ENCODE data around the gene MRPL10. TPM values are rescaled to one million over a fixed set of nuclear protein-coding genes. Genes with fewer than 3 reads are reported as not detected.

The MRPL10 gene
- total RNA-seq, 1 experiment from 2014 or later = 50.3 TPM

DNA sequence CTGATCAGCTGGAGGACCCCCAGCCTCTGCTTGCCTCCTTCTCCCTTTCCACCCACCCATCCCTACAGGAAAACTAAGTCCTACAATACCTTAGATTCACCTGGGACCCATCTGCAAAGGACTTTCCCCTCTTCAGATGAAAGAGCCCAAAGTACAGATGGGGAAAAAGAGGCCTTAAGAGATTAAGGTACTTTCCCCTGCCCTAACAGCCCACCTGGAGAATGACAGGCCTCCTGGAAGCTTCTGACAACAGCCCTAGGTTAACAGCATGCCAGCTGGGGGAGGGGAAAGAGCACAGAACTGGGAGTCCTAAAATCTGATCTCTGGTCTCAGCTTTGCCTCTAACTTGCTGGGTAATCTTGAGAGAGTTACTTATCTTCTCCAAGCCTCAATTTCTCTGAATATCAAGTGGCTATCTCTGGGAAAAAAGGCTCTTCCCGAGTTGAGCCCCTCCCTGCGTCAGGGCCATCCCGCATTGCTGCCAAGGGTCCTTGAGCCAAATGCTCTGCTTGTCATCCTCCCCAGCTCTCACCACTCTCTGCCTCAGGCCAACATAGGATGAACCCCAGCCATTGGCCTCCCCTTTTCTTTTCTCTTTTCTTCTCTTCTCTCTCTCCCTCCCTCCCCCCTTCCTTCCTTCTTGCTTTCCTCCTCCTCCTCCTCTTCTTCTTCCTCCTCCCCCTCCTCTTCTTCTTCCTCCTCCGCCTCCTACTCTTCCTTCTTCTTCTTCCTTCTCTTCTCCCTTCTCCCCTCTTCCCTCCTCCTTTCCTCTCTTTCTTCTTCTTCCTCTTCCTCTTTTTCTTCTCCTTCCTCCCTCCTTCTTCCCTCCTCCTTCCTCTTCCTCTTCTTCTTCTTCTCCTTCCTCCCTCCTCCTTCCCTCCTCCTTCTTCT, 42.1 kb upstream of the MRPL10 start:
- Histone ChIP-seq H3K4me1 (ENCODE audit: low read length) (peaks cover 14% of the 10 kb centered on the region), H4K20me1 (ENCODE audit: insufficient read depth, low read depth, low read length) (no peaks in the 10 kb centered on the region), H3K4me2 (ENCODE audit: low read depth, low read length, poor library complexity, severe bottlenecking) (no peak overlapping the region), H3K36me3 (ENCODE audit: insufficient read depth, low read length) (no peaks in the 10 kb centered on the region), H3K9me3 (ENCODE audit: low read length) (no peaks in the 10 kb centered on the region), H3K9ac (ENCODE audit: low read length) (no peak overlapping the region), H3K27ac (ENCODE audit: low read length) (no peak overlapping the region), H3K79me2 (ENCODE audit: low read length) (no peaks in the 10 kb centered on the region), H3K4me3 (ENCODE audit: low read length) (no peak overlapping the region), H3K9me2 (replicated peaks; ENCODE audit: insufficient read depth, low read length) (no peaks in the 10 kb centered on the region), H3K27me3 (ENCODE audit: low read length) (no peaks in the 10 kb centered on the region), H2AFZ (ENCODE audit: low read length) (no peak overlapping the region)
- DNase-seq = no peak

DNA sequence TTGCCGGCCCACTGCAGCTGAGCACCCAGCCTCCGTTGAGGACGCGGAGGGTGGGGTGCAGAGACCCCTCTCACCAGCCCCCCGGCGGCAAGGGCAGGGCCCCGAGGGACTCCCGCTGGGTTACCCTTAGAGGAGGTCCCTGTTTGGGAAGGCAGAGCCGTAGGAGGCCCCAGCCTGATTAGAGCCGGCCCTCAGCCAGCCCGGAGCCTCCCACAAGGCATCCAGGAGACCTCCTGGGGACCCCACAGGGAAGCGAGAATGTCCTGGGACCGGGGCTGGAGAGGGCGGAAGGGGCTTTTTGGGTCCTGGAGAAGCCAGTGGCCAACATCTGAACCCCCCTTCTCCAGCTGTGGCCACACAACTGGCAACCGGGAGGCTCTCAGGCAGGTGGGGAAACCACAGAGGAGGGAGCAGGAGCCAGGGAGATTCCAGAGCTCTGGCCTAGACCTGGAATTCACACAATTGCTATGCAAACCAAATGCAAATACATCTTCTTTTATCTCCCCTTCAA, 41.4 kb upstream of the MRPL10 start:
- Histone ChIP-seq H3K4me3 (ENCODE audit: low read length) (no peak overlapping the region), H3K79me2 (ENCODE audit: low read length) (no peaks in the 10 kb centered on the region), H3K9me2 (replicated peaks; ENCODE audit: insufficient read depth, low read length) (no peaks in the 10 kb centered on the region), H3K36me3 (ENCODE audit: insufficient read depth, low read length) (no peaks in the 10 kb centered on the region), H3K27ac (ENCODE audit: low read length) (no peak overlapping the region), H3K9me3 (ENCODE audit: low read length) (no peaks in the 10 kb centered on the region), H3K9ac (ENCODE audit: low read length) (no peak overlapping the region), H2AFZ (ENCODE audit: low read length) (no peak overlapping the region), H3K27me3 (ENCODE audit: low read length) (no peaks in the 10 kb centered on the region), H4K20me1 (ENCODE audit: insufficient read depth, low read depth, low read length) (no peaks in the 10 kb centered on the region), H3K4me2 (ENCODE audit: low read depth, low read length, poor library complexity, severe bottlenecking) (no peak overlapping the region), H3K4me1 (ENCODE audit: low read length) (peaks cover 14% of the 10 kb centered on the region)
- DNase-seq = no peak

DNA sequence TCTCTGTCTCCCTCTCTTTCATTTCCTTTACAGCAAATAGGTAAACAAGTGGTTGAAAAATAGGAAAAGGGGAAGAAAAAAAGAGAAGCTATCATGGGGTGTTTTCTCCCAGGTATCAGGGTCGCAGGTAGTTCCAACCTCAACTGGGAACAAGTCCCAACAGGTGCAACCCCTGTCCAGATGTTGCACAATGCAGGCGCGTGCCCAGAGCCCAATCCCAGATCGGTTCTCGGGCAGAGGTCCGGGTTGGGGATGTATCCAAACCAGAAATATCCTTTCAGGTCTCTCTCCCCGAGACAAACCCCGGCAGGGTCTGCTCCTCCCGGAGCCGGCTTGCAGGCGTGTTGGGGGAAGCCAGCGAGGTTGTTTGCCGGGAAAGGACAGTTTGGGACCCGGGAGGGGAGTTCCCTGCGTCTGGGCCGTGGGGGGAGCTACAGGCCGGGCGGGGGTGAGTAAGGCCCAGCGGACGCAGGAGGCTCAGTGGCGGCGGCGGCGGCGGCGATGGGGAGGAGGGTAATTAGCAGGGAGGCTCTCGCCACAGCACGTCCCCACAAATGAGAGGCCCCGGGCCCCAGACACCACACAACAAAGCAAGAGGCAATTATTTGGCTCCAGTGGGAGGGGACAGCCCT, 40.8 kb upstream of the MRPL10 start:
- Histone ChIP-seq H3K9ac (ENCODE audit: low read length) (no peak overlapping the region), H3K27ac (ENCODE audit: low read length) (no peak overlapping the region), H3K4me2 (ENCODE audit: low read depth, low read length, poor library complexity, severe bottlenecking) (no peak overlapping the region), H3K36me3 (ENCODE audit: insufficient read depth, low read length) (no peaks in the 10 kb centered on the region), H3K9me2 (replicated peaks; ENCODE audit: insufficient read depth, low read length) (no peaks in the 10 kb centered on the region), H2AFZ (ENCODE audit: low read length) (no peak overlapping the region), H3K4me3 (ENCODE audit: low read length) (no peak overlapping the region), H3K4me1 (ENCODE audit: low read length) (peaks cover 14% of the 10 kb centered on the region), H4K20me1 (ENCODE audit: insufficient read depth, low read depth, low read length) (no peaks in the 10 kb centered on the region), H3K79me2 (ENCODE audit: low read length) (no peaks in the 10 kb centered on the region), H3K9me3 (ENCODE audit: low read length) (no peaks in the 10 kb centered on the region), H3K27me3 (ENCODE audit: low read length) (no peaks in the 10 kb centered on the region)
- no peak for DNase-seq

DNA sequence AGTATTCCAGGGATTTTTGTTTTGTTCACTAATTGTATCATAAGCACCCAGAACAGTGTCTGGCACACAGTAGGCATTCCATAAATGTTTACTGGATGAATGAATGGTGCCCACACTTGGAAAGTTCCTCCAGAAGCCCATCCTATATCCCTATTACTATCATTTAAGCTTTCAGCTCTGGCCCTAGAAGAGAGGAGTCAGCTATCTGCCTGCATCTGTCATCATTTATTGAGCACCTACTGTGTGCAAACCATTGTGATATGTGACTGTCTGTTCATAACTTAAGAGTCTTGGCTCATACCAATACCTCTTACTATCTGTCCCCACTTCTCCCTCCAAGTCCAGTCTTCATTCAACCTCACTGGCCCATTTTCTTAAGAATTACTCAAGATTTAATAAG, 39.7 kb upstream of the MRPL10 start:
- no peaks in the 10 kb centered on the region for H3K9me2 ChIP-seq (replicated peaks; ENCODE audit: insufficient read depth, low read length)
- no peaks in the 10 kb centered on the region for H3K79me2 ChIP-seq (ENCODE audit: low read length)
- no peaks in the 10 kb centered on the region for H3K36me3 ChIP-seq (ENCODE audit: insufficient read depth, low read length)
- no peak overlapping the region for H3K4me2 ChIP-seq (ENCODE audit: low read depth, low read length, poor library complexity, severe bottlenecking)
- DNase-seq = no peak
- no peak overlapping the region for H3K27ac ChIP-seq (ENCODE audit: low read length)
- H3K27me3 ChIP-seq (ENCODE audit: low read length) = no peaks in the 10 kb centered on the region
- no peaks in the 10 kb centered on the region for H4K20me1 ChIP-seq (ENCODE audit: insufficient read depth, low read depth, low read length)
- H3K4me1 ChIP-seq (ENCODE audit: low read length) = peaks cover 14% of the 10 kb centered on the region
- H2AFZ ChIP-seq (ENCODE audit: low read length) = no peak overlapping the region
- H3K4me3 ChIP-seq (ENCODE audit: low read length) = no peak overlapping the region
- no peaks in the 10 kb centered on the region for H3K9me3 ChIP-seq (ENCODE audit: low read length)
- no peak overlapping the region for H3K9ac ChIP-seq (ENCODE audit: low read length)

DNA sequence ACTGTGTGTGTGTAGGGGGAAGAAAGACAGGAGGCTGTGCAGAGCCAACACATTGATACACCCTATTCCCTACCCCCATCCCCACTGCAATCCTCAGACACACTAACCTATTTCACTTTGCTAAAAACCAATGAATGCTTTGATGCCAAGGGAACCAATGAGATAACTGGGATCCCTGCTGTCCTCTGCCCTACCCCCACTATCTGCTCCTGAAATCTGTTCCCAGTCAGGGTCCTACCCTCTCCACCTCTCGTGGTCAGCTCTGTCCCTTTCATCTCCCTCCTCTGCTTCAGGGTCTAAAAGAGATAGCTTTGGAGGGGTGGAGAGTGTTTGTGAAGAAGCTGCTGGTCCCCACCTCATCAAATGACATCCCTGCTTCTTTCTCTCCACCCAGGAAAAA, 38.7 kb upstream of the MRPL10 start:
- H2AFZ ChIP-seq (ENCODE audit: low read length) = no peak overlapping the region
- H3K4me1 ChIP-seq (ENCODE audit: low read length) = peaks cover 7% of the 10 kb centered on the region
- H3K9ac ChIP-seq (ENCODE audit: low read length) = no peak overlapping the region
- no peaks in the 10 kb centered on the region for H4K20me1 ChIP-seq (ENCODE audit: insufficient read depth, low read depth, low read length)
- H3K4me2 ChIP-seq (ENCODE audit: low read depth, low read length, poor library complexity, severe bottlenecking) = no peak overlapping the region
- no peaks in the 10 kb centered on the region for H3K79me2 ChIP-seq (ENCODE audit: low read length)
- no peaks in the 10 kb centered on the region for H3K36me3 ChIP-seq (ENCODE audit: insufficient read depth, low read length)
- H3K9me3 ChIP-seq (ENCODE audit: low read length) = no peaks in the 10 kb centered on the region
- no peaks in the 10 kb centered on the region for H3K27me3 ChIP-seq (ENCODE audit: low read length)
- no peak for DNase-seq
- H3K27ac ChIP-seq (ENCODE audit: low read length) = no peak overlapping the region
- H3K4me3 ChIP-seq (ENCODE audit: low read length) = no peak overlapping the region
- H3K9me2 ChIP-seq (replicated peaks; ENCODE audit: insufficient read depth, low read length) = no peaks in the 10 kb centered on the region

DNA sequence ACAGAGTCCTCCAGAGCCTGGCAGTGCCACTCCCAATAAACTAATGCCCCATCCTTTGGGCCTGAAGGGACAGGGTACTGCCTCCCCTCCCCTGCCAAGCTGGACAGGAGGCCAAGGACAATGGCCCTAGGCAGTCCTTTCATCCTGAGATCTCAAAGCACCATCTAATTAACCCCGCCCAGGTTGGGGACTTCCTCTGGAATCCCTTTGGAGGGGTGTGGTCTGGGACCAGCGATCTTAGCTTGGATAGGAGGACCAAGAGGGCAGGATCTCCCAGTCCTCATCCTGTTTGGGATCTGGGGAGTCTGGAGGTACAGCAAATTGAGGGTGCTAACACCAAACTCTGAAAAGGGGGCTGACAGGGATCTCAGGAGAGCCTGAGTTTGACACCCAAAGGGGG, 37.8 kb upstream of the MRPL10 start:
- no peak for DNase-seq
- Histone ChIP-seq H3K27ac (ENCODE audit: low read length) (no peak overlapping the region), H3K79me2 (ENCODE audit: low read length) (no peaks in the 10 kb centered on the region), H3K9me2 (replicated peaks; ENCODE audit: insufficient read depth, low read length) (no peaks in the 10 kb centered on the region), H4K20me1 (ENCODE audit: insufficient read depth, low read depth, low read length) (no peaks in the 10 kb centered on the region), H3K9ac (ENCODE audit: low read length) (no peak overlapping the region), H3K27me3 (ENCODE audit: low read length) (no peaks in the 10 kb centered on the region), H3K4me2 (ENCODE audit: low read depth, low read length, poor library complexity, severe bottlenecking) (no peak overlapping the region), H2AFZ (ENCODE audit: low read length) (no peak overlapping the region), H3K4me1 (ENCODE audit: low read length) (no peaks in the 10 kb centered on the region), H3K36me3 (ENCODE audit: insufficient read depth, low read length) (no peaks in the 10 kb centered on the region), H3K9me3 (ENCODE audit: low read length) (no peaks in the 10 kb centered on the region), H3K4me3 (ENCODE audit: low read length) (no peak overlapping the region)

DNA sequence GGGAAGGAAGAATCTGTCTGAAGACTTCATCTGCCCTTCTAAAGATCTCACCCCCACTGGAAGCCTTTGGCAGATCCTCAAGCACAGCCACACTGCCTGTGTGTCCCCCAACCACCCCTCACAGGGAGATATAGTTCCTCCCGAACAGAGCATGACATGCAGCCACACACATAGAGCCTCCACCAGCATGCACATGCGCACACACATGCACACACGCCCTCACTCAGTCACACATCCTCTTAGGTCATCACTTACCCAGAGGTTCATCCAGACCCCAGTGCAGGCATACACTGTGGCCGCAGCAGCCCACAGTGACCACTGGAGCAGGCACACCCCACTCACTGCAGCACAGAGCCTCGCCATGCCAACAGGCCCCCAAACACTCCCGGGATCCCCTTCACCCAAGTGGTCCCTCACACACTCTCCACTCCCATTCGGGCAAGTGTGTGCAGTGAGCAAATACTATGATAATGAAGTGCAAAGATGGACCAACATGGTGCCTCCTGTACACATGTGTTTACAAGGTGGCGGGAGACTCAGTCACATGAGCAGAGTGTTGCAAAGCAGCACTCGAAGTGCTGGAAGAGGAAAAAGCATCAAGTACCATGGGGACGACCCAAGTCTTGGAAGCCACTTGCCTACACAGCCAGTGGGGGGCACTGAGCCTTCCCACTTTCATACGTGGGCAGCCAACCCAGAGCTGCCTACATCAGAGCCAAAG, 36.6 kb upstream of the MRPL10 start:
- Histone ChIP-seq H3K4me3 (ENCODE audit: low read length) (no peak overlapping the region), H2AFZ (ENCODE audit: low read length) (no peak overlapping the region), H3K27me3 (ENCODE audit: low read length) (no peaks in the 10 kb centered on the region), H3K9me2 (replicated peaks; ENCODE audit: insufficient read depth, low read length) (no peaks in the 10 kb centered on the region), H3K79me2 (ENCODE audit: low read length) (no peaks in the 10 kb centered on the region), H3K9me3 (ENCODE audit: low read length) (no peaks in the 10 kb centered on the region), H3K9ac (ENCODE audit: low read length) (no peak overlapping the region), H4K20me1 (ENCODE audit: insufficient read depth, low read depth, low read length) (no peaks in the 10 kb centered on the region), H3K27ac (ENCODE audit: low read length) (no peak overlapping the region), H3K4me1 (ENCODE audit: low read length) (no peaks in the 10 kb centered on the region), H3K36me3 (ENCODE audit: insufficient read depth, low read length) (no peaks in the 10 kb centered on the region), H3K4me2 (ENCODE audit: low read depth, low read length, poor library complexity, severe bottlenecking) (no peak overlapping the region)
- no peak for DNase-seq

DNA sequence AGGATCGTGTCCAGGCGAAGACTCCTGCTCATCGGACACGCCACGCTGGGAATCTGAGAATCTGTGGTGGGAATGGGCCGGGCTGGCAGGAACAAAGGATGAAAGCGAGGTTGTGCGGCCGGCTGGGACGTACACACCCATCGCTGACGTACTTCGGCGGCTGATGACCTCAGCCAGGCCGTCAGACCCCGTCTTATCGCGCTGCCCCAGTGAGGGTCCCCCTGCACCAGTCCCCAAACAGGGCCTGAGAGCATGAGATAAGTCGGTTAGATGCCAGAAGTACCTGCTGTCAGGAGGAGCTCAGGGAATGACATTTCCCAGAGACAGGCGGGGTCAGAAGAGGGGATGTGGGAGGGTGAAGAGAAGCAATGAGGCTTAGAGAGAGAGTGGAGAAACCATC, 35.6 kb upstream of the MRPL10 start:
- Histone ChIP-seq H3K9ac (ENCODE audit: low read length) (no peak overlapping the region), H4K20me1 (ENCODE audit: insufficient read depth, low read depth, low read length) (no peaks in the 10 kb centered on the region), H3K4me1 (ENCODE audit: low read length) (no peaks in the 10 kb centered on the region), H3K36me3 (ENCODE audit: insufficient read depth, low read length) (no peaks in the 10 kb centered on the region), H3K79me2 (ENCODE audit: low read length) (no peaks in the 10 kb centered on the region), H3K27ac (ENCODE audit: low read length) (no peak overlapping the region), H3K9me3 (ENCODE audit: low read length) (no peaks in the 10 kb centered on the region), H3K27me3 (ENCODE audit: low read length) (no peaks in the 10 kb centered on the region), H2AFZ (ENCODE audit: low read length) (no peak overlapping the region), H3K4me2 (ENCODE audit: low read depth, low read length, poor library complexity, severe bottlenecking) (no peak overlapping the region), H3K9me2 (replicated peaks; ENCODE audit: insufficient read depth, low read length) (no peaks in the 10 kb centered on the region), H3K4me3 (ENCODE audit: low read length) (no peak overlapping the region)
- DNase-seq = no peak

All from Karpas-422 (cell line).